Measurements from ENCODE around the gene ZNF730. TPM values are rescaled to one million over a fixed set of nuclear protein-coding genes. Genes with fewer than 3 reads are reported as not detected.
"Not testable (repeated sequence)": the region's sequence is repeated elsewhere in the genome, so short reads cannot be mapped to it uniquely, and the experiment has no call there.

The ZNF730 gene
- polyA plus RNA-seq (2012; ENCODE audit: insufficient read depth, insufficient read length): not detected

- H3K4me3 ChIP-seq (ENCODE audit: low read length): no peak within 1 kb of the TSS; the same call in 1 of the 2 replicates
- no peak for DNase-seq (ENCODE audit: low read depth, low spot score)
These were observed at the start of gene ZNF730 for GRCh38 chr19:23116802-23117571. ZNF730 (plus strand) TSS chr19:23117025; CDS start chr19:23117174, 149 bp downstream.

DNA sequence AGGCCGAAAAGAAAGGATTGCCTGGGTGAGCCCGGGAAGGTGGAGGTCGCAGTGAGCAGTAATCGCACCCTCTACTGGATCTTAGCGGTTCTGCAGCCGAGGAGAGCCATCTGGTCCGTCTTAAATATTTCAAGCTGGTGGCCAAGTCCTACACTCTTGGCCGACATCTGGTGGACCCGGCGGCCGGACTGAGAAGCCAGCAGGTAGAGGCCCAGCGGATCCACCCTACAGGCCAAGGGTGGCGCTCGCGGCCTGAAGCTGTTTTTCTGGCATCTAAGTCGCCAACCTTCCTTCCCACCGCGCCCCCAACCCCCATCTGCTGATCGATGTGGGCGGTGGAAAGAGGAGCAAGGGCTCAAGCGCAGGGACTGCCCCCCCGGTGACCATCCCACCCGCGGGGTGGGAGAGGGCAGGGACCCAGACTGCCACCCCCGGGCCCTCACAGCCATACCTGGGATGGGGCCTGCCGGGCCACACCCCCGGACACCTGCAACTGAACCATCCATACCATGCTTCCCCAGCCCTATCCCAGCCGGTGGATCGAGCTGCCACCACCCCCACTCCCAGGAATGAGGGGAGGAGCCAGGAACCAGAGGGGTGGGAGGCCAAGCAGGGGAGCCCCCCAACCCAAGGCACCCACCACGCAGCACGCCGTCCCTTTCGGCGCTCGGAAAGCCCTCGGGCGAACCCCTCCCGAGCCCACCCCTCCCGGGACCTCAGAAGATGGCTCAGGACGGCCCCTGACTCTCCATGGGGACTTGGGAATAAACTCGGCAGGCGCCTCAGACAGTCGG, 46.3 kb upstream of the ZNF730 start:
- no peak overlapping the region for H3K4me3 ChIP-seq (ENCODE audit: low read length)
- DNase-seq (ENCODE audit: low read depth, low spot score): no peak

- no peak overlapping the region for H3K4me3 ChIP-seq (ENCODE audit: low read length)
- DNase-seq (ENCODE audit: low read depth, low spot score): no peak
These were observed 45.7 kb upstream of the ZNF730 start for GRCh38 chr19:23071147-23071511.

- peak; percentile 35 for DNase-seq (ENCODE audit: low read depth, low spot score)
These were observed 41.6 kb upstream of the ZNF730 start for GRCh38 chr19:23075031-23075733.

GRCh38 chr19:23077776-23078175, 39.0 kb upstream of the ZNF730 start:
- not testable (repeated sequence) for H3K4me3 ChIP-seq (ENCODE audit: low read length)

More at GRCh38 chr19:23075031-23075733, 41.6 kb upstream of the ZNF730 start:
- H3K4me3 ChIP-seq (ENCODE audit: low read length): peak overlapping the region; percentile 47

GRCh38 chr19:23093832-23094231, 23.0 kb upstream of the ZNF730 start:
- DNase-seq (ENCODE audit: low read depth, low spot score): no peak
- no peak overlapping the region for H3K4me3 ChIP-seq (ENCODE audit: low read length)

More at GRCh38 chr19:23077776-23078175, 39.0 kb upstream of the ZNF730 start:
- DNase-seq (ENCODE audit: low read depth, low spot score): not testable (repeated sequence)

DNA sequence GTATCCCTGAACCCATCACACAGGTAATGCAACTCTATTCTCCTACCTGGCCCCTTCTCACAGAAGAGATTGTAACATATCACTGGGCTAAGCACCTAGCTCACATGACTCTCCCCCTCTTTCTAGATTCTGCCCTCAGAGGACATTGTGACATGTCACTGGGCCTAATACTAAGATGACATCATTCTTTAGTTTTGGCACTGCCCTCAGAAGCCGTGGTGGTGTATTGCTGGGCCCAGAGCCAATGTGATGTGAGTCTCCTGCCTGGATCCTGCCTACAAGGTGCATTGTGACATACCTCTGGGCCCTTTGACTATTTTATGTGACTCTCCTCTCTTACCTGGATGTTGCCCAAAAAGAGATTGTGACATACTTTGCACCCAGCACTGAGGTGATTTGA, 21.4 kb upstream of the ZNF730 start:
- H3K4me3 ChIP-seq (ENCODE audit: low read length): no peak overlapping the region
- no peak for DNase-seq (ENCODE audit: low read depth, low spot score)

GRCh38 chr19:23098286-23098685, 18.5 kb upstream of the ZNF730 start:
- no peak for DNase-seq (ENCODE audit: low read depth, low spot score)
- H3K4me3 ChIP-seq (ENCODE audit: low read length): no peak overlapping the region

GRCh38 chr19:23098988-23099387, 17.8 kb upstream of the ZNF730 start:
- no peak overlapping the region for H3K4me3 ChIP-seq (ENCODE audit: low read length)
- DNase-seq (ENCODE audit: low read depth, low spot score): no peak

DNA sequence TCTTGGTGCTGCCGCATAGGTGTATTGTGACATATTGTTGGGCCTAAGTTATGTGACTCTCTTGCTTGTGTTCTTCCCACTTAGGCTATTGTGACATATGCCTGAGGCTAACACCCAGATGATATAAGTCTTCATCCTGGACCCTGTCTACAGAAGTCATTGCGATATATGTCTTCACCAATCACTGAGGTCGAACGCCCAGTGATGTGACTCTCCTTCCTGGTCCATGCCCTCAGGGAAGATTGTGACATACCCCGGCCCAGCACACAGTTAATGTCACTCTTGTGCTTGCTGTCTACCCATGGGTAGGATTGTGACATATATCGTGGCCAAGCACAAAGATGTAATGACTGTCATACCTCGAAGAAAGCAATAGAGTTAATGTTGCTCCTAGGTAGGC, 16.9 kb upstream of the ZNF730 start:
- no peak for DNase-seq (ENCODE audit: low read depth, low spot score)
- H3K4me3 ChIP-seq (ENCODE audit: low read length): no peak overlapping the region

GRCh38 chr19:23101241-23101640, 15.6 kb upstream of the ZNF730 start:
- no peak for DNase-seq (ENCODE audit: low read depth, low spot score)

GRCh38 chr19:23118400-23118799, 1.6 kb downstream of the ZNF730 start:
- no peak overlapping the region for H3K4me3 ChIP-seq (ENCODE audit: low read length)
- DNase-seq (ENCODE audit: low read depth, low spot score): no peak

More at GRCh38 chr19:23101241-23101640, 15.6 kb upstream of the ZNF730 start:
- H3K4me3 ChIP-seq (ENCODE audit: low read length): no peak overlapping the region

GRCh38 chr19:23134211-23134610, 17.4 kb downstream of the ZNF730 start:
- H3K4me3 ChIP-seq (ENCODE audit: low read length); DNase-seq (ENCODE audit: low read depth, low spot score): not testable (repeated sequence)

DNA sequence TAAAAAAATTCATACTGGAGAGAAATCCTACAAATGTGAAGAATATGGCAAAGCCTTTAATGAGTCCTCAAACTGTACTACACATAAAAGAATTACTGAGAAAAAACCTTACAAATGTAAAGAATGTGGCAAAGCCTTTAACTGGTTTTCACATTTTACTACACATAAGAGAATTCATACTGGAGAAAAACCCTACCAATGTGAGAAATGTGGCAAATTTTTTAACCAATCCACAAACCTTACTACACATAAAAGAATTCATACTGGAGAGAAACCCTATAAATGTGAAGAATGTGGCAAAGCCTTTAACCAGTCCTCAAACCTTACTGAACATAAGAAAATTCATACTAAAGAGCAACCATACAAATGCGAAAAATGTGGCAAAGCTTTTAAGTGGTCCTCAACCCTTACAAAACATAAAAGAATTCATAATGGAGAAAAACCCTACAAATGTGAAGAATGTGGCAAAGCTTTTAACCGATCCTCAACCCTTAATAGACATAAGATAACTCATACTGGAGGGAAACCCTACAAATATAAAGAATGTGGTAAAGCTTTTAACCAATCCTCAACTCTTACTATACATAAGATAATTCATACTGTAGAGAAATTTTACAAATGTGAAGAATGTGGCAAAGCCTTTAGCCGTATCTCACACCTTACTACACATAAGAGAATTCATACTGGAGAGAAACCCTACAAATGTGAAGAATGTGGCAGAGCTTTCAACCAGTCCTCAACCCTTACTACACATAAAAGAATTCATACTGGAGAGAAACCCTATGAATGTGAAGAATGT, 29.0 kb downstream of the ZNF730 start:
- DNase-seq (ENCODE audit: low read depth, low spot score): no peak
- no peak overlapping the region for H3K4me3 ChIP-seq (ENCODE audit: low read length)

DNA sequence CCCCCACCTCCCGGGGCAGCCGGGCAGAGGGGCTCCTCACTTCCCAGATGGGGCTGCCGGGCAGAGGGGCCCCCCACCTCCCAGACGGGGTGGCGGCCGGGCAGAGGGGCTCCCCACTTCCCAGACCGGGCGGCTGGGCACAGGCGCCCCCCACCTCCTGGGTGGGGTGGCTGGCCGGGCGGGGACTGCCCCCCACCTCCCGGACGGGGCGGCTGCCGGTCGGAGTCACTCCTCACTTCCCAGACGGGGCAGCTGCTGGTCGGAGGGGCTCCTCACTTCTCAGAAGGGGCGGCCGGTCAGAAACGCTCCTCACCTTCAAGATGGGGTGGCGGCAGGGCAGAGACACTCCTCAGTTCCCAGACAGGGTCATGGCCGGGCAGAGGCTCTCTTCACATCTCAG, 43.9 kb downstream of the ZNF730 start:
- DNase-seq (ENCODE audit: low read depth, low spot score): no peak
- no peak overlapping the region for H3K4me3 ChIP-seq (ENCODE audit: low read length)

DNA sequence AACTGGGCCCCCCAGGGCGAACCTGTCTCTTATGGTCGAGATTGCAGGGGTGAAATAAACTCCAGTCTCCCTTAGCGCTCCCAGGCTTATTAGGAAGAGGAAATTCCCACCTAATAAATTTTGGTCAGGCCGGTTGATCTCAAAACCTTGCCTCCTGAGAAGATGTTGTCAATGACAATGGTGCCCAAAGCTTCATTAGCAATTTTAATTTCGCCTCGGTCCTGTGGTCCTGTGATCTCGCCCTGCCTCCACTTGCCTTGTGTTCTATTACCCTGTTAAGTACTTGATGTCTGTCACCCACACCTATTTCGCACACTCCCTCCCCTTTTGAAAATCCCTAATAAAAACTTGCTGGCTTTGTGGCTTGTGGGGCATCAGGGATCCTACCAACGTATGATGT, 51.5 kb downstream of the ZNF730 start:
- not testable (repeated sequence) for H3K4me3 ChIP-seq (ENCODE audit: low read length); DNase-seq (ENCODE audit: low read depth, low spot score)

DNA sequence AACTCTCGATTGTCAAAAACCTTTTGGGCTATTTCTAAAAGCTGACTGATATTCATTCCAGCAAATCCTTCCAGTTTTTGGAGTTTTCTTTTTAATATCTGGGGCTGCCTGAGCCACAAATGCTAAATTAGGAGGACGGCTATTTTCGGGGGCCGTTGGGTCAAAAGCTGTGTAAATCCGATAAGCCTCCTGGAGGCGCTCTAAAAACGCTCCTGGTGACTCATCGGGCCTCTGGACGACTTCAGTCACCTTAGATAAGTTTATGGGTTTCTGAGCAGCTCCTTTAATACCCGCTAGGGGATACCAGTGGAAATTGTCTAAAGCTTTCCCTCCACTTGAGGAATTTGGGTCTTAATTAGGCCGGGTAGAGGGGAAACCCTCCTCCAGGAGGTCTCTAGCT, 66.4 kb downstream of the ZNF730 start:
- no peak overlapping the region for H3K4me3 ChIP-seq (ENCODE audit: low read length)
- no peak for DNase-seq (ENCODE audit: low read depth, low spot score)

DNA sequence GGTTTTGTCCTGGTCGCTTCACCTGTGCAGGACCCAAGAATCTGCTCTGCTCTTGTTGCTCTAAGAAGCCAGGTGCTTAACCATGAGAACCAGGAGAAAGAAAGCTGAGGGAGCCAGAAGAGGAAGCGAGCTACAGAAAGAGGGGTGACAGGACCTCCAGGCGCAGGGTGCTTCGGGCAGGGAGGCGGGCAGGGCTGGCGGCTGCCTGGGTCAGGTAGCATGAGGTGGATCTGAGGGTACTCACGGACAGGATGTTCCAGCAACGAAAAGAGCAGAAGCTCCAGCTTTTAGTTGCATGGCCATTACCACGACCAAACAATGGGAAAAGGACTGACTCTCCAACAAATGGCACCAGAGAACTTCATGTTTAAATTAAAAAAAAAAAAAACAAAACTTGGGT, 73.5 kb downstream of the ZNF730 start:
- no peak overlapping the region for H3K4me3 ChIP-seq (ENCODE audit: low read length)

More for the DNA sequence above, 73.5 kb downstream of the ZNF730 start:
- no peak for DNase-seq (ENCODE audit: low read depth, low spot score)
